Calu3 (cell line): ENCODE measurements around the gene KRT6B. TPM values are rescaled to one million over a fixed set of nuclear protein-coding genes. Genes with fewer than 3 reads are reported as not detected.

ENCODE experiments used
- BruUV-seq: library from RNA; stranded (reverse); fragments of 400-500 nt; replicated peaks from 2 replicates; lab custom pipeline; 2021; lab: Mats Ljungman, UMichigan
- CTCF ChIA-PET: fragments of 300-600 bp; sonication (Branson Sonifier 250); formaldehyde crosslinking; loops from one replicate; lab custom pipeline; 2022; ENCODE audit warnings: antibody characterized with exemption; lab: Charles Lee
- DNase-seq: peaks from one replicate; pipeline ENCODE4 v3.0.0; 2022
- H3K27ac Mint-ChIP-seq: one replicate; pipeline ENCODE4 v1.8.0; 2022; ENCODE audit warnings: mixed read lengths; ENCODE audit not compliant: unreplicated experiment
- H3K27me3 Mint-ChIP-seq: one replicate; pipeline ENCODE4 v1.8.0; 2022; ENCODE audit warnings: mixed read lengths; ENCODE audit not compliant: unreplicated experiment
- H3K36me3 Mint-ChIP-seq: one replicate; pipeline ENCODE4 v1.8.0; 2022; ENCODE audit warnings: mild to moderate bottlenecking, moderate library complexity, mixed read lengths; ENCODE audit not compliant: insufficient read depth, unreplicated experiment
- H3K4me1 Mint-ChIP-seq: one replicate; pipeline ENCODE4 v1.8.0; 2022; ENCODE audit warnings: mild to moderate bottlenecking, low read depth, mixed read lengths; ENCODE audit not compliant: unreplicated experiment
- H3K4me3 Mint-ChIP-seq: one replicate; pipeline ENCODE4 v1.8.0; 2022; ENCODE audit warnings: mild to moderate bottlenecking, low read depth, moderate library complexity, mixed read lengths; ENCODE audit not compliant: unreplicated experiment
- H3K9me3 Mint-ChIP-seq: one replicate; pipeline ENCODE4 v1.8.0; 2022; ENCODE audit warnings: low read depth, mixed read lengths; ENCODE audit not compliant: unreplicated experiment
- intact Hi-C: fragments of 100-400 bp; cut with micrococcal nuclease; formaldehyde crosslinking; loops from one replicate; pipeline ENCODE4 v1.10.0; 2022; ENCODE audit not compliant: unreplicated experiment
- total RNA-seq: library from RNA; stranded (reverse); gene quantifications from 2 replicates; pipeline ENCODE4 v1.2.3, GENCODE V29; 2022
- TF ChIP-seq, protein P1 (sequence below): fragments of 200-600 bp; IDR thresholded peaks from one replicate; pipeline ENCODE4 v1.8.0; 2022; ENCODE audit warnings: antibody characterized with exemption; ENCODE audit not compliant: unreplicated experiment

Gene KRT6B
- total RNA-seq, 1 experiment from 2014 or later, result 5.6 TPM

DNA sequence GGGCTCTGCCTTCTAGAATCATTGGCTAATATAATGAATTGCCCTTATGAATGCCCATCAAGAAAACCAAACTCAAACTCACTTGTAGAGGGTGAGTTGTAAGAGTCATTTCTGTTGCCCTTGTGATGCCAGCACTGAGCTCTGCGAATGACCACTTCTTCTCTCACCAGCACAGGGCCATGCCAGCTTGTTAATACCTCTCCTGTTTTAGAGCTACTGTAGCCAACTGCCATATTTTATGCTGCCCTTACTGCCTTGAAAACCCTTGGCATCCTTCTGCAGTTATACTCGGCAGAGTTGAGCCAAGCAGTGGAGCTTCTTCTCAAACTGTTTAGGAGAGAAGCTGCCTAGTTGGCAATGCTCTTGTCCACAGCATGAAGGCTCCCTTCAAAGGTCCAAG lies 25.9 kb downstream of the KRT6B start:
- Mint-ChIP-seq H3K9me3 (no peaks in the 10 kb centered on the region), H3K4me1 (no peaks in the 10 kb centered on the region), H3K36me3 (no peaks in the 10 kb centered on the region), H3K4me3 (no peak overlapping the region), H3K27ac (no peak overlapping the region), H3K27me3 (peaks cover 53% of the 10 kb centered on the region)
- DNase-seq, result no peak
- CTCF ChIA-PET, result no interaction called here
- TF ChIP-seq, protein P1, sequence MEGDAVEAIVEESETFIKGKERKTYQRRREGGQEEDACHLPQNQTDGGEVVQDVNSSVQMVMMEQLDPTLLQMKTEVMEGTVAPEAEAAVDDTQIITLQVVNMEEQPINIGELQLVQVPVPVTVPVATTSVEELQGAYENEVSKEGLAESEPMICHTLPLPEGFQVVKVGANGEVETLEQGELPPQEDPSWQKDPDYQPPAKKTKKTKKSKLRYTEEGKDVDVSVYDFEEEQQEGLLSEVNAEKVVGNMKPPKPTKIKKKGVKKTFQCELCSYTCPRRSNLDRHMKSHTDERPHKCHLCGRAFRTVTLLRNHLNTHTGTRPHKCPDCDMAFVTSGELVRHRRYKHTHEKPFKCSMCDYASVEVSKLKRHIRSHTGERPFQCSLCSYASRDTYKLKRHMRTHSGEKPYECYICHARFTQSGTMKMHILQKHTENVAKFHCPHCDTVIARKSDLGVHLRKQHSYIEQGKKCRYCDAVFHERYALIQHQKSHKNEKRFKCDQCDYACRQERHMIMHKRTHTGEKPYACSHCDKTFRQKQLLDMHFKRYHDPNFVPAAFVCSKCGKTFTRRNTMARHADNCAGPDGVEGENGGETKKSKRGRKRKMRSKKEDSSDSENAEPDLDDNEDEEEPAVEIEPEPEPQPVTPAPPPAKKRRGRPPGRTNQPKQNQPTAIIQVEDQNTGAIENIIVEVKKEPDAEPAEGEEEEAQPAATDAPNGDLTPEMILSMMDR, result no peak
- intact Hi-C loops, result no loop called here
- BruUV-seq, result no TSS peak

- CTCF ChIA-PET, result no interaction called here
- Mint-ChIP-seq H3K4me1 (no peaks in the 10 kb centered on the region), H3K27me3 (peaks cover 53% of the 10 kb centered on the region), H3K4me3 (no peak overlapping the region), H3K9me3 (no peaks in the 10 kb centered on the region), H3K27ac (no peak overlapping the region), H3K36me3 (no peaks in the 10 kb centered on the region)
- intact Hi-C loops, result no loop called here
- BruUV-seq, result no TSS peak
- no peak for DNase-seq
- TF ChIP-seq, protein P1, result no peak
These were observed 26.5 kb downstream of the KRT6B start for GRCh38 chr12:52425466-52425865.

- H3K36me3 Mint-ChIP-seq, result no peaks in the 10 kb centered on the region
- no peak overlapping the region for H3K27ac Mint-ChIP-seq
- no peaks in the 10 kb centered on the region for H3K9me3 Mint-ChIP-seq
- H3K4me1 Mint-ChIP-seq, result no peaks in the 10 kb centered on the region
- H3K27me3 Mint-ChIP-seq, result peaks cover 49% of the 10 kb centered on the region
- CTCF ChIA-PET, result interaction anchor here (0.7 kb wide), 1 partner anchor 394 kb away, joined by 4 read pairs; no protein-coding TSS in a partner anchor
- intact Hi-C loops, result no loop called here
- BruUV-seq, result no TSS peak
- TF ChIP-seq, protein P1, result no peak
- no peak for DNase-seq
- H3K4me3 Mint-ChIP-seq, result no peak overlapping the region
These were observed 28.1 kb downstream of the KRT6B start for GRCh38 chr12:52423661-52424500.

- CTCF ChIA-PET, result interaction anchor here (0.7 kb wide), 1 partner anchor 393 kb away, joined by 4 read pairs; no protein-coding TSS in a partner anchor
- TF ChIP-seq, protein P1, result no peak
- H3K4me3 Mint-ChIP-seq, result no peak overlapping the region
- H3K4me1 Mint-ChIP-seq, result no peaks in the 10 kb centered on the region
- H3K27me3 Mint-ChIP-seq, result peaks cover 42% of the 10 kb centered on the region
- H3K9me3 Mint-ChIP-seq, result no peaks in the 10 kb centered on the region
- intact Hi-C loops, result no loop called here
- no peaks in the 10 kb centered on the region for H3K36me3 Mint-ChIP-seq
- H3K27ac Mint-ChIP-seq, result no peak overlapping the region
- BruUV-seq, result no TSS peak
- no peak for DNase-seq
These were observed 28.9 kb downstream of the KRT6B start for GRCh38 chr12:52423035-52423434.
